ENCODE data around the gene RGL2.

DNA sequence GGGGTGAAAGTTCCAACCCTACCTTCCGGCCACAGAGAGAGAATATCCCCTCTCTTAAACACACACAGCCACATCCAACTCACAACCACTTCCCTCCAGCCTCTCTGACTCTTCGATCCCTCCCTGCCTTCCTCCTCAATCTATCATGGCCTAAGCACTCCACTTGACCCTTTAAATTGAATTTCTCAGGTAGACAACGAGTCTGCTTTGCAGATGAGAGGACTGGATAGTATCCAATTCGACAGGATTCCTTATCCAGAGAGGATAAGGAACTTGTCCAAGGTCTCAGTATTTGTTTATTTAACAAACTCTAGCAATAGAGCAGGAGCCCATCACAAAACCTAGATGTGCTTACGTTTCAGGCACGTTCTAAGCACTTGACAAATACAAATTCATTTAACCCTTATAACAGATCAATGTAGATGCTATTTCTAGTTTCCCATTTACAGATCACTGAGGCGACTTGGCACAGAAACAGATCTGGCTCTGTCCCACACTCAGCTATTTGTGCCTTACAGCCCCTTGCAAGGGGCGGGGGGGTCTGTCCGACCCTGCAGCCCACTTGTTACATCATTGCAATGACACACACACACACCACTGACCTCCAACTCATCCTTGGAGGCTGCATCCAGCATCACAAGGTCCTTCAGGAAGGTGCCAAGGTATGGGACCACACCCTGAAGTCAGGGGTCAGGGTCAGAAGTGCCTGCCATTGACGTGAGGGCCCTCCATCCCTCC, 4.5 kb downstream of the RGL2 start:
- TF ChIP-seq, protein P1, sequence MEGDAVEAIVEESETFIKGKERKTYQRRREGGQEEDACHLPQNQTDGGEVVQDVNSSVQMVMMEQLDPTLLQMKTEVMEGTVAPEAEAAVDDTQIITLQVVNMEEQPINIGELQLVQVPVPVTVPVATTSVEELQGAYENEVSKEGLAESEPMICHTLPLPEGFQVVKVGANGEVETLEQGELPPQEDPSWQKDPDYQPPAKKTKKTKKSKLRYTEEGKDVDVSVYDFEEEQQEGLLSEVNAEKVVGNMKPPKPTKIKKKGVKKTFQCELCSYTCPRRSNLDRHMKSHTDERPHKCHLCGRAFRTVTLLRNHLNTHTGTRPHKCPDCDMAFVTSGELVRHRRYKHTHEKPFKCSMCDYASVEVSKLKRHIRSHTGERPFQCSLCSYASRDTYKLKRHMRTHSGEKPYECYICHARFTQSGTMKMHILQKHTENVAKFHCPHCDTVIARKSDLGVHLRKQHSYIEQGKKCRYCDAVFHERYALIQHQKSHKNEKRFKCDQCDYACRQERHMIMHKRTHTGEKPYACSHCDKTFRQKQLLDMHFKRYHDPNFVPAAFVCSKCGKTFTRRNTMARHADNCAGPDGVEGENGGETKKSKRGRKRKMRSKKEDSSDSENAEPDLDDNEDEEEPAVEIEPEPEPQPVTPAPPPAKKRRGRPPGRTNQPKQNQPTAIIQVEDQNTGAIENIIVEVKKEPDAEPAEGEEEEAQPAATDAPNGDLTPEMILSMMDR (conservative IDR thresholded peaks at IDR 0.05; ENCODE audit: low read depth, low read length), result no peak
- no peak for TF ChIP-seq EZH2 (IDR thresholded peaks at IDR 0.05; ENCODE audit: borderline replicate concordance, low read depth, low read length, poor library complexity, severe bottlenecking)
